ENCODE data around the gene ITGB4. TPM values are rescaled to one million over a fixed set of nuclear protein-coding genes. Genes with fewer than 3 reads are reported as not detected.
A peak's percentile ranks its signal among the peaks of the same experiment; 100 is the strongest.

Gene ITGB4
- total and polyA plus RNA-seq, 9 of the 15 experiments (the other 6 are each of a cell fraction or from before 2014, with no cell fraction given) = 0.05 to 2.8 (median 0.76) TPM; not detected in 3

GRCh38 chr17:75785016-75785890 lies 64.0 kb downstream of the ITGB4 start:
- in situ Hi-C loops (cut with MboI) (no loop called here), intact Hi-C loops (cut with micrococcal nuclease) (loop anchor here (10.0 kb wide), 1 partner anchor 190 kb away; the partner anchor contains the start of genes ACOX1 and TEN1)
- BruUV-seq (replicated peaks) = TSS peak; percentile 69
- DNase-seq (ENCODE audit: extremely low read depth in 1 of 4, low spot score in 3 of 4) (peak; percentile 86 to 97 (median 89)), ATAC-seq (peak; percentile 84), FAIRE-seq (peak; percentile 40)
- Histone ChIP-seq H3K27me3 (ENCODE audit: control insufficient read depth in 2 of 2, insufficient read depth in 2 of 2, low read length in 2 of 2) (no peaks in the 10 kb centered on the region), H3K4me1 (replicated peaks in 1 of 2; ENCODE audit: control insufficient read depth in 2 of 2, insufficient read depth in 2 of 2, low read length in 2 of 2) (peaks cover 28 to 39% of the 10 kb centered on the region in 2 experiments), H3K9me1 (ENCODE audit: control insufficient read depth, insufficient read depth, low read length) (no peaks in the 10 kb centered on the region), H4K20me1 (replicated peaks; ENCODE audit: control insufficient read depth, insufficient read depth, low read length) (no peaks in the 10 kb centered on the region), H3K27ac (ENCODE audit: extremely low read depth, low read depth, low read length) (peak overlapping the region; percentile 100), H3K4me3 (peak overlapping the region; percentile 69), H3K79me2 (ENCODE audit: control insufficient read depth, insufficient read depth, low read length) (peaks cover 50% of the 10 kb centered on the region), H2AFZ (ENCODE audit: low read depth, low read length) (peak overlapping the region; percentile 91), H3K9ac (ENCODE audit: insufficient read depth in 1 of 2, low read depth in 2 of 2, low read length in 2 of 2) (peak overlapping the region; percentile 93 to 100), H3K4me2 (ENCODE audit: insufficient read depth, low read length) (peak overlapping the region; percentile 88), H3K36me3 (ENCODE audit: control insufficient read depth, insufficient read depth, low read length) (no peaks in the 10 kb centered on the region; the same call in 2 of the 3 replicates), H3K9me3 (replicated peaks; ENCODE audit: control insufficient read depth, insufficient read depth, low read depth, low read length) (no peaks in the 10 kb centered on the region)
- ChIA-PET CTCF (ENCODE audit: low intra/inter-chr PET ratio) (interaction anchor here (0.6 to 1.0 kb wide), 3 partner anchors 63 to 747 kb away, joined by 3 to 4 read pairs (median 3); no protein-coding TSS in a partner anchor), POLR2A (interaction anchor here (0.5 to 7.1 kb wide), 23 partner anchors 9 to 933 kb away, joined by 3 to 132 read pairs (median 4); partner anchors contain the start of gene WBP2)
- WGBS (ENCODE audit: insufficient coverage, low coverage, missing lambda C conversion rate) = 2% methylated on average over 42 of the region's 43 CpGs
- TF ChIP-seq, protein P1, sequence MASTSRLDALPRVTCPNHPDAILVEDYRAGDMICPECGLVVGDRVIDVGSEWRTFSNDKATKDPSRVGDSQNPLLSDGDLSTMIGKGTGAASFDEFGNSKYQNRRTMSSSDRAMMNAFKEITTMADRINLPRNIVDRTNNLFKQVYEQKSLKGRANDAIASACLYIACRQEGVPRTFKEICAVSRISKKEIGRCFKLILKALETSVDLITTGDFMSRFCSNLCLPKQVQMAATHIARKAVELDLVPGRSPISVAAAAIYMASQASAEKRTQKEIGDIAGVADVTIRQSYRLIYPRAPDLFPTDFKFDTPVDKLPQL (IDR thresholded peaks at IDR 0.05; ENCODE audit: extremely low read depth, insufficient read length) = no peak
- TF ChIP-seq XRCC4 (IDR thresholded peaks at IDR 0.05; ENCODE audit: extremely low read depth, insufficient read depth, insufficient read length) = no peak
- no peak for TF ChIP-seq MED1 (CRISPR knock-in tag; IDR thresholded peaks at IDR 0.05; ENCODE audit: borderline replicate concordance)
- TF ChIP-seq ZNF146 (CRISPR knock-in tag; IDR thresholded peaks at IDR 0.05; ENCODE audit: unreplicated experiment) = no peak
- TF ChIP-seq RNF219 (CRISPR knock-in tag; IDR thresholded peaks at IDR 0.05) = 0 out of 2 replicates have a peak, but pooled peaks have one; percentile 69
- no peak for TF ChIP-seq MEIS2 (IDR thresholded peaks at IDR 0.05; ENCODE audit: partially characterized antibody)
- no peak for TF ChIP-seq ZNF778 (CRISPR knock-in tag; IDR thresholded peaks at IDR 0.05)
- TF ChIP-seq SRSF1 (IDR thresholded peaks at IDR 0.05; ENCODE audit: low read depth, low read length) = no peak
- TF ChIP-seq FOXM1 (IDR thresholded peaks at IDR 0.05; ENCODE audit: low read depth) = no peak
- TF ChIP-seq FOXM1 (CRISPR knock-in tag; IDR thresholded peaks at IDR 0.05; ENCODE audit: low read depth) = 0 out of 2 replicates have a peak, but pooled peaks have one; percentile 80
- no peak for TF ChIP-seq RFX1 (IDR thresholded peaks at IDR 0.05)
- TF ChIP-seq TAL1 (IDR thresholded peaks at IDR 0.05) = no peak
- TF ChIP-seq ZNF174 (CRISPR knock-in tag; IDR thresholded peaks at IDR 0.05) = 0 out of 2 replicates have a peak, but pooled peaks have one; percentile 75
- TF ChIP-seq HDAC2 (IDR thresholded peaks at IDR 0.05) = peak; percentile 58; the same call in 1 of the 2 replicates
- peak; percentile 69; the same call in 1 of the 2 replicates for TF ChIP-seq SOX6 (IDR thresholded peaks at IDR 0.05)
- peak; percentile 87 for TF ChIP-seq TOE1 (IDR thresholded peaks at IDR 0.05; ENCODE audit: borderline replicate concordance)
- peak; percentile 85; the same call in 1 of the 2 replicates for TF ChIP-seq TOE1 (CRISPR knock-in tag; IDR thresholded peaks at IDR 0.05; ENCODE audit: borderline replicate concordance, low read depth)
- TF ChIP-seq L3MBTL2 (IDR thresholded peaks at IDR 0.05) = peak; percentile 100
- no peak for TF ChIP-seq EZH2 (IDR thresholded peaks at IDR 0.05; ENCODE audit: borderline replicate concordance, low read depth, low read length)
- TF ChIP-seq MAX (CRISPR knock-in tag; IDR thresholded peaks at IDR 0.05) = peak; percentile 91

Measured in K562 (cell line).